HepG2 (cell line): ENCODE measurements around the gene ATP9A. TPM values are rescaled to one million over a fixed set of nuclear protein-coding genes. Genes with fewer than 3 reads are reported as not detected.

Experiments
- polyA plus RNA-seq, 8 experiments: library from polyadenylated mRNA; depleted of rRNA in 3 of 8; stranded (reverse) in 7 of 8; unstranded in 1 of 8; fragments of >200 nt; fragmentation: Illumina TruSeq in 4 of 8; extraction: Trizol in 4 of 8; gene quantifications; 2 replicates each; pipeline versions ENCODE4 v1.2.1 to v1.2.3, GENCODE V29; 2011 to 2016; ENCODE audit warnings: low read depth in 4 of 8, missing spikeins in 1 of 8, mixed read lengths in 1 of 8; ENCODE audit not compliant: insufficient read depth in 1 of 8
- total RNA-seq, 5 experiments: library from RNA; depleted of rRNA; stranded (reverse); fragments of >200 nt; fragmentation: Illumina TruSeq; extraction: Trizol; gene quantifications; 2 replicates each; pipeline ENCODE4 v1.2.3, GENCODE V29; 2016; ENCODE audit warnings: low read depth in 1 of 5

ATP9A gene
- total and polyA plus RNA-seq, 2 of the 13 experiments (the other 11 are each of a cell fraction or from before 2014, with no cell fraction given), result 11.8 to 18.5 TPM

Other genes starting within 250 kb of the ATP9A start
- gene NFATC2, start 225.7 kb downstream of the ATP9A start, total RNA-seq (2016; rRNA removed; fragmentation: Illumina TruSeq; extraction: Trizol), result 3.3 and 8.0 TPM in 2 replicates
- 1.9 TPM in 2 replicates for gene NFATC2, start 225.7 kb downstream of the ATP9A start, polyA plus RNA-seq (2011; rRNA removed)
- 0.17 and 0.33 TPM in 2 replicates for gene SALL4, start 34.1 kb upstream of the ATP9A start, total RNA-seq (2016; rRNA removed; fragmentation: Illumina TruSeq; extraction: Trizol)
- 1.5 and 1.8 TPM in 2 replicates for gene SALL4, start 34.1 kb upstream of the ATP9A start, polyA plus RNA-seq (2011; rRNA removed)